ENCODE measurements around the gene NRM. TPM values are rescaled to one million over a fixed set of nuclear protein-coding genes. Genes with fewer than 3 reads are reported as not detected.
A peak's percentile ranks its signal among the peaks of the same experiment; 100 is the strongest.

NRM gene
- total and polyA plus RNA-seq, 2 of the 13 experiments (the other 11 are each of a cell fraction or from before 2014, with no cell fraction given), result 12.5 to 16.0 TPM

DNA sequence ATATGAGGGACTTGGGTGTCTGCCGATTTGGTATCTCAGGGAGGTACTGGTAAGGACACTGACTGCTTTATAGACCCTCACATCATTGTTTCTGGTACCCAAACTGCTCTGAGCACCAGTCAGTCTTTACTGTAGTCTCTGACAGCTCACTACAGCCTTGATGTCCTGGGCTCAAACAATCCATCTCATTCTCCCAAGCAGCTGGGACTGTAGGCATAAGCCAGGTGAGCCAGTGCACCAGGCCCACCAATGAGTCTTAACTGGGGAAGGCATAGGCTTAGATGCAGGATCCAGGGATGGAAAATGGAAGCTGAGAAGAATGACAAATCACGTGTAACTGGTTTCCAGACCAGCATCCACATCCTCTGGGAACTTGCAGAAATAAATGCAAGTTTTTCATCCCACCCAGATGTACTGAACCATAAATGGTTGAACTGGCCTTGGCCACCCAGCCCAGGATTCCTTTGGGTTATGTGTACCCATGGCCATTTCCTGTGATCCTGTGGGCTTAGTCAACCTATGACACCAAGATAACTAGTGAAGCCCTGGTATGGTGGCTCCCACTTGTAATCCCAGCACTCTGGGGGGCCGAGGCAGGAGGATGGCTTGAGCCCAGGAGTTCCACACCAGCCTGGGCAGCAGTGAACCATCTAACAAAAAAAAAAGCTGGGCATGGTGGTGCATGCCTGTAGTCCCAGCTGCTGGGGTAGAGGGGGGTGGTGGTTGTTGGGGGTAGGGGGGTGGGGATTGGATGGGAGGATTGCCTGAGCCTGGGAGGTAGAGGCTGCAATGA lies 35.1 kb upstream of the NRM start (continued):
- no peak for TF ChIP-seq JDP2 (CRISPR knock-in tag; IDR thresholded peaks at IDR 0.05; ENCODE audit: borderline replicate concordance)
- TF ChIP-seq ZC3H13 (CRISPR knock-in tag; IDR thresholded peaks at IDR 0.05), result peak; percentile 100
- no peak for TF ChIP-seq ZFP36L1 (CRISPR knock-in tag; IDR thresholded peaks at IDR 0.05)
- no peak for TF ChIP-seq ARNT (IDR thresholded peaks at IDR 0.05)
- no peak for TF ChIP-seq BRCA1 (CRISPR knock-in tag; IDR thresholded peaks at IDR 0.05)
- TF ChIP-seq, protein P1, sequence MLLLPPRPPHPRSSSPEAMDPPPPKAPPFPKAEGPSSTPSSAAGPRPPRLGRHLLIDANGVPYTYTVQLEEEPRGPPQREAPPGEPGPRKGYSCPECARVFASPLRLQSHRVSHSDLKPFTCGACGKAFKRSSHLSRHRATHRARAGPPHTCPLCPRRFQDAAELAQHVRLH (CRISPR knock-in tag; IDR thresholded peaks at IDR 0.05; ENCODE audit: borderline replicate concordance, low read depth), result no peak
- no peak for TF ChIP-seq ZNF160 (CRISPR knock-in tag; IDR thresholded peaks at IDR 0.05)
- TF ChIP-seq, protein P2, sequence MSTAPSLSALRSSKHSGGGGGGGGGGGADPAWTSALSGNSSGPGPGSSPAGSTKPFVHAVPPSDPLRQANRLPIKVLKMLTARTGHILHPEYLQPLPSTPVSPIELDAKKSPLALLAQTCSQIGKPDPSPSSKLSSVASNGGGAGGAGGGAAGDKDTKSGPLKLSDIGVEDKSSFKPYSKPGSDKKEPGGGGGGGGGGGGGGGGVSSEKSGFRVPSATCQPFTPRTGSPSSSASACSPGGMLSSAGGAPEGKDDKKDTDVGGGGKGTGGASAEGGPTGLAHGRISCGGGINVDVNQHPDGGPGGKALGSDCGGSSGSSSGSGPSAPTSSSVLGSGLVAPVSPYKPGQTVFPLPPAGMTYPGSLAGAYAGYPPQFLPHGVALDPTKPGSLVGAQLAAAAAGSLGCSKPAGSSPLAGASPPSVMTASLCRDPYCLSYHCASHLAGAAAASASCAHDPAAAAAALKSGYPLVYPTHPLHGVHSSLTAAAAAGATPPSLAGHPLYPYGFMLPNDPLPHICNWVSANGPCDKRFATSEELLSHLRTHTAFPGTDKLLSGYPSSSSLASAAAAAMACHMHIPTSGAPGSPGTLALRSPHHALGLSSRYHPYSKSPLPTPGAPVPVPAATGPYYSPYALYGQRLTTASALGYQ (CRISPR knock-in tag; IDR thresholded peaks at IDR 0.05), result 0 out of 2 replicates have a peak, but pooled peaks have one; percentile 13
- TF ChIP-seq, protein P3, sequence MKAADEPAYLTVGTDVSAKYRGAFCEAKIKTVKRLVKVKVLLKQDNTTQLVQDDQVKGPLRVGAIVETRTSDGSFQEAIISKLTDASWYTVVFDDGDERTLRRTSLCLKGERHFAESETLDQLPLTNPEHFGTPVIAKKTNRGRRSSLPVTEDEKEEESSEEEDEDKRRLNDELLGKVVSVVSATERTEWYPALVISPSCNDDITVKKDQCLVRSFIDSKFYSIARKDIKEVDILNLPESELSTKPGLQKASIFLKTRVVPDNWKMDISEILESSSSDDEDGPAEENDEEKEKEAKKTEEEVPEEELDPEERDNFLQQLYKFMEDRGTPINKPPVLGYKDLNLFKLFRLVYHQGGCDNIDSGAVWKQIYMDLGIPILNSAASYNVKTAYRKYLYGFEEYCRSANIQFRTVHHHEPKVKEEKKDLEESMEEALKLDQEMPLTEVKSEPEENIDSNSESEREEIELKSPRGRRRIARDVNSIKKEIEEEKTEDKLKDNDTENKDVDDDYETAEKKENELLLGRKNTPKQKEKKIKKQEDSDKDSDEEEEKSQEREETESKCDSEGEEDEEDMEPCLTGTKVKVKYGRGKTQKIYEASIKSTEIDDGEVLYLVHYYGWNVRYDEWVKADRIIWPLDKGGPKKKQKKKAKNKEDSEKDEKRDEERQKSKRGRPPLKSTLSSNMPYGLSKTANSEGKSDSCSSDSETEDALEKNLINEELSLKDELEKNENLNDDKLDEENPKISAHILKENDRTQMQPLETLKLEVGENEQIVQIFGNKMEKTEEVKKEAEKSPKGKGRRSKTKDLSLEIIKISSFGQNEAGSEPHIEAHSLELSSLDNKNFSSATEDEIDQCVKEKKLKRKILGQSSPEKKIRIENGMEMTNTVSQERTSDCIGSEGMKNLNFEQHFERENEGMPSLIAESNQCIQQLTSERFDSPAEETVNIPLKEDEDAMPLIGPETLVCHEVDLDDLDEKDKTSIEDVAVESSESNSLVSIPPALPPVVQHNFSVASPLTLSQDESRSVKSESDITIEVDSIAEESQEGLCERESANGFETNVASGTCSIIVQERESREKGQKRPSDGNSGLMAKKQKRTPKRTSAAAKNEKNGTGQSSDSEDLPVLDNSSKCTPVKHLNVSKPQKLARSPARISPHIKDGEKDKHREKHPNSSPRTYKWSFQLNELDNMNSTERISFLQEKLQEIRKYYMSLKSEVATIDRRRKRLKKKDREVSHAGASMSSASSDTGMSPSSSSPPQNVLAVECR (CRISPR knock-in tag; IDR thresholded peaks at IDR 0.05; ENCODE audit: borderline replicate concordance), result no peak
- no peak for TF ChIP-seq AGO1 (IDR thresholded peaks at IDR 0.05; ENCODE audit: low read depth, low read length, poor library complexity, severe bottlenecking)
- TF ChIP-seq, protein P4, sequence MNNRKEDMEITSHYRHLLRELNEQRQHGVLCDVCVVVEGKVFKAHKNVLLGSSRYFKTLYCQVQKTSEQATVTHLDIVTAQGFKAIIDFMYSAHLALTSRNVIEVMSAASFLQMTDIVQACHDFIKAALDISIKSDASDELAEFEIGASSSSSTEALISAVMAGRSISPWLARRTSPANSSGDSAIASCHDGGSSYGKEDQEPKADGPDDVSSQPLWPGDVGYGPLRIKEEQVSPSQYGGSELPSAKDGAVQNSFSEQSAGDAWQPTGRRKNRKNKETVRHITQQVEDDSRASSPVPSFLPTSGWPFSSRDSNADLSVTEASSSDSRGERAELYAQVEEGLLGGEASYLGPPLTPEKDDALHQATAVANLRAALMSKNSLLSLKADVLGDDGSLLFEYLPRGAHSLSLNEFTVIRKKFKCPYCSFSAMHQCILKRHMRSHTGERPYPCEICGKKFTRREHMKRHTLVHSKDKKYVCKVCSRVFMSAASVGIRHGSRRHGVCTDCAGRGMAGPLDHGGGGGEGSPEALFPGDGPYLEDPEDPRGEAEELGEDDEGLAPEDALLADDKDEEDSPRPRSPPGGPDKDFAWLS (CRISPR knock-in tag; IDR thresholded peaks at IDR 0.05; ENCODE audit: borderline replicate concordance), result no peak
- no peak for TF ChIP-seq ATF7-NPFF (CRISPR knock-in tag; IDR thresholded peaks at IDR 0.05; ENCODE audit: low read depth)
- no peak for TF ChIP-seq MTF2 (CRISPR knock-in tag; IDR thresholded peaks at IDR 0.05; ENCODE audit: borderline replicate concordance)
- TF ChIP-seq, protein P5, sequence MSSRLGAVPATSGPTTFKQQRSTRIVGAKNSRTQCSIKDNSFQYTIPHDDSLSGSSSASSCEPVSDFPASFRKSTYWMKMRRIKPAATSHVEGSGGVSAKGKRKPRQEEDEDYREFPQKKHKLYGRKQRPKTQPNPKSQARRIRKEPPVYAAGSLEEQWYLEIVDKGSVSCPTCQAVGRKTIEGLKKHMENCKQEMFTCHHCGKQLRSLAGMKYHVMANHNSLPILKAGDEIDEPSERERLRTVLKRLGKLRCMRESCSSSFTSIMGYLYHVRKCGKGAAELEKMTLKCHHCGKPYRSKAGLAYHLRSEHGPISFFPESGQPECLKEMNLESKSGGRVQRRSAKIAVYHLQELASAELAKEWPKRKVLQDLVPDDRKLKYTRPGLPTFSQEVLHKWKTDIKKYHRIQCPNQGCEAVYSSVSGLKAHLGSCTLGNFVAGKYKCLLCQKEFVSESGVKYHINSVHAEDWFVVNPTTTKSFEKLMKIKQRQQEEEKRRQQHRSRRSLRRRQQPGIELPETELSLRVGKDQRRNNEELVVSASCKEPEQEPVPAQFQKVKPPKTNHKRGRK (CRISPR knock-in tag; IDR thresholded peaks at IDR 0.05), result no peak
- TF ChIP-seq ZNF615 (CRISPR knock-in tag; IDR thresholded peaks at IDR 0.05; ENCODE audit: borderline replicate concordance), result no peak
- TF ChIP-seq PHF8 (CRISPR knock-in tag; IDR thresholded peaks at IDR 0.05), result no peak
- no peak for TF ChIP-seq MEF2D (CRISPR knock-in tag; IDR thresholded peaks at IDR 0.05)
- no peak for TF ChIP-seq PTBP1 (IDR thresholded peaks at IDR 0.05; ENCODE audit: low read depth, low read length, poor library complexity, severe bottlenecking)
- peak; percentile 75 for TF ChIP-seq KDM2A (CRISPR knock-in tag; IDR thresholded peaks at IDR 0.05; ENCODE audit: borderline replicate concordance, low read depth)

Measured in HepG2 (cell line).